NCI-H1694 (cell line): Measurements from ENCODE around the gene TDRD7.

Source experiments
- DNase-seq: peaks from one replicate; lab custom pipeline; 2025; lab: John Stamatoyannopoulos, UW

The TDRD7 gene

GRCh38 chr9:97528529-97529230 is 116.8 kb downstream of the TDRD7 start:
- no peak for DNase-seq

GRCh38 chr9:97529363-97530076 is 117.6 kb downstream of the TDRD7 start:
- no peak for DNase-seq

DNA sequence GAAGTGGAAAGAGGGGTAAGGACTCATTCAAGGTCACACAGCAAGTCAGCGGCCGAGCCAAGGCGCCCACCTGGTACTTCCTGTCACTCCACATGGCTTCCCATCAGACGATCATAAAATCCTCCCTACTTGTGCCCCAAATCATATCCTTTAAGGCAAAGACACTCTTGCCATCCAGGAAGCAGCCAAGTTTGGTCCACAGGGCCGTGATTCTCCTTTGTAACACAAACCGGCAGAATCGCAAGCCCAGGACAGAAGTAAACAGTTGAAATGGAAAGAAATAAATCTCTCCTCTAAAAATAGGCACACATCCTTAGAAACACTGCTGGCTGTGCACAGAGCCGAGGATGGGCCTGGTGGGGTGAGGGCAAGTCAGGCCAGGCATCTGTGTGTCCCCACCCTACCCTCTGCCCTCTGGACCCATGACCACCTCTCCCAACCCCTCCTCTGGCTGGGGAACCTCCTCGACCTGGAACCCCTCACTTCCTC is 120.0 kb downstream of the TDRD7 start:
- no peak for DNase-seq

- DNase-seq: no peak
Observed at GRCh38 chr9:97534185-97534584, 122.3 kb downstream of the TDRD7 start.

DNA sequence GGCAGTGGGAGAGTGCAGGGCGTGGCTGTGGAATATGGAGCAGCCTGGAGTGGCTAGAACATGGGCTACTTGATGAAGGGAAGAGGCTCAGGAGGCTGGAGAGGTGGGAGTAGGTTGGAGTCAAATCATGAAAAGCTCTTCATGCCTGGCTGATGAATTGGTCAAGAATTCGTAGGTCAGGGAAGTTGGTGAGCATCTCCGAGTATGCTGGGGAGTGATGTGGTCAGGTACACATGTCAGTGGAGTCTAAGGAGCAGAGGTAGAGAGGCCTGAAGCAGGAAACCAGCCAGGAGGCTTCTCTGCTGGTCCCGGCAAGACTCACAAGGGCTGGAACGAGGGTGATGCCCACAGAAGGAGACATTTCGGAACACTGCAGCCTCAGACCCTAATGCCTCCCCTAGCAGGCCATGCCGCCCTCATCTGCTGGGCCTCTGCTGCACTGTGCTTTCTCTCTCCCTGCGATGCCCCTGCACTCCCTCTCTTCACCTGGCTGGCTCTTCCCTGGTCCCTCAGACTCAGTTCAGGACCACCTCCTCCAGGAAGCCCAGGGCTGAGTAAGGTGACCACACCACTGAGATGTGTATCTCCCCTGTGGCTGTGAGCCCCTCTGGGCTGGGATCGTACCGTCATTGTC is 123.2 kb downstream of the TDRD7 start:
- DNase-seq: no peak

GRCh38 chr9:97535771-97536170 is 123.9 kb downstream of the TDRD7 start:
- DNase-seq: no peak

DNA sequence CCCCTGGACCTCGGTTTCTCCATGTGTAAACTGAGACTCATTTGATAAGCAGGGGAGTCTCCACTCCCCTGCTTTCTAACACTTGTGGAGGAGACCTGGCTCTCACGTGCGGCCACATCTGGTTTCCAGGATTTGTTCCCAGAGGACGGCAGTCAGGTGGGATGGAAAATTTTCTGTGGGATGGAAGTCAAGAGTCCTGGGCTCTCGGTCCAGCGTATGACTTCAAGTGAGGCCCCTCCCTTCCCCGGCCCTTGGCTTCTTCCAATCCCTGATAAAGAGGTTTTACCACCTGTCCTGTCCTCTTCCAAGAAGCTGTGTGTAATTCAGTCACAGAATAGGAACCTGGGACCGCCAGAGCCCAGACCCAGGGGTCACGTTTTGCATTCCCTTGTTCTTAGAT is 124.6 kb downstream of the TDRD7 start:
- no peak for DNase-seq

DNA sequence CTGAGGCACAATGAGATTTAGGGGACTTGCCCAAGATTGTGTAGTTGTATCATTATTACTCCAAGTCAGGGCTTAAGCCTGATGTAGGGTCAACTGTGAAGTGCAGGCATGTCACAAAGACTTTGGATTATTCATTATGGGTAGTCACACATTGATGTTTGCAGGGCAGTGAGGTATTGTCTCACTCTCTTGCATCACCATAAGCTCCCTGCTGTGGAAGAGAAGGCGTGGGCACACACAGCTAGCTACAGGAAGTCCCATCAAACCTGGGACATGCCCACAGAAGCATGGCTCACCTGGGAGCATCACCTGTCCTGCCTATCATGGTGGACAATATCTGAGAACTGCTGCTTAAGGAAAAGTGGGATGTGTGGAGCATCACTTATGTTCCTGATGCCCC is 131.7 kb downstream of the TDRD7 start:
- DNase-seq: no peak

DNA sequence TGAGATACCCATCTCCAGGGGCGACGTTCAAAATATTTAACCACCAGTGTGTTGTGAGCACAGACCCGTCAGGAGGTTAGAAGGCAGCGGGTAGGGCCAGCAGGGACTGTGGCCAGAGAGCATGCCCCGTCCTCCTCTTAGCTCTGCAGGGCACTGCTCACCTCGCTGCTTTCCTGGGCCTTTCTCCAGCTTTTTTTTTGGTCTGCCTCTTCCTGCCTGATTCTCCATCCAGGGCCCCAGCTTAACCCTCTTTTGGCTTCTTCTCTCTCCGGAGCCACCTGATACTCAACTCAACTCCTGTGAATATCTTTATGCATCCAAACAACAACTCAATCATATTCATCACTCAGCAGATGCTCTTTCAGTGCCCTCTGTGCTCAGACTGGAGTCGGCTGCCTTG is 133.6 kb downstream of the TDRD7 start:
- DNase-seq: no peak
